GM18511 (cell line): Measurements from ENCODE around the gene SCMH1.
"Not testable (repeated sequence)": the region's sequence is repeated elsewhere in the genome, so short reads cannot be mapped to it uniquely, and the experiment has no call there.

Source experiments
- ATAC-seq: cut with Tn5 transposase; IDR thresholded peaks from one replicate; pipeline ENCODE4 v1.9.1; 2021; ENCODE audit warnings: mild to moderate bottlenecking, moderate library complexity; ENCODE audit not compliant: unreplicated experiment

The SCMH1 gene

DNA sequence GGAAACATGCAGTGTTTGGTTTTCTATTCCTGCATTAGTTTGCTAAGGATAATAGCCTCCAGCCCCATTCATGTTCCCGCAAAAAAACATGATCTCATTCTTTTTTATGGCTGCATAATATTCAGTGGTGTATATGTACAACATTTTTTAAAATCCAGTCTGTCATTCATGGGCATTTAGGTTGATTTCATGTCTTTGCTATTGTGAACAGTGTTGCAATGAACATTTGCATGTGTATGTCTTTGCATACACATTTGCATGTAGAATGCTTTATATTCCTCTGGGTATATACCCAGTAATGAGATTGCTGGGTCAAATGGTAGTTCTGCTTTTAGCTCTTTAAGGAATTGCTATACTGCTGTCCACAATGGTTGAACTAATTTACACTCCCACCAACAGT lies 9.0 kb upstream of the SCMH1 start:
- ATAC-seq, result not testable (repeated sequence)

DNA sequence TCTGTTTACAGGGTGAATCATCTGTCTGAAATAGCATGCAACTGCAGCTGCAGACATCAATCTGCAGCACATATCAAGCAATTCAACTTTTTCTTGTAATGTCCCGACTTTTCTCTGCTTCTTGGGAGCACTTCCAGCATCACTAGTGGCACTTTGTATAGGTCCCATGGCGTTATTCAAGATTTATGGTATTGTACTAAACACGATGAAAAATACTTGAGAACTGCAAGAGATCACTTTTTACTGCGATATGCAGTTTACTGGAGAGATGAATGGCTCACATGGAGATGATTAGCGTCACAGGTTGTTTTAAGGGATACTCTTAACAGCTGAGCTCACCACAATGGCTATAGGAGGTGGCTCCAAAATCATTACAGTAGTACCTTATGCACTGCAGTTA lies 7.2 kb upstream of the SCMH1 start:
- ATAC-seq, result no peak

DNA sequence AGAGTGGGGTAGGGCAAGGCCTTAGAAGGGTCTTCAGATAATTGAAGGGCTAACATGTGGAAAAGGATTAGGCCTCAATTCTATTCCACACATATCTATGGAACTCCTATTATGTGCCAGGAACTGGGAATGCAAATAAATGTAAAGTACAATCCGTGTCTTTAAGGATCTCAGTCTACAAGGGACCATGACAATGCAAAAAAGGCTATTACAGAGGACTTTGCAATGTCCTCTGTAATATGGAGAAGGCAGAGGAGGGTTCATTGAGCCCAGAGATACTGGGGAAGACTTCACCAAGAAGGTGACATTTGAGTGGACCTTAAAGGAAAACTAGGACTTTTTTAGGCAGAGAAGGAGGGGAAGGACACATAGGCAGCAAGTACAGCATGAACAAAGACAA lies 4.5 kb upstream of the SCMH1 start:
- no peak for ATAC-seq

DNA sequence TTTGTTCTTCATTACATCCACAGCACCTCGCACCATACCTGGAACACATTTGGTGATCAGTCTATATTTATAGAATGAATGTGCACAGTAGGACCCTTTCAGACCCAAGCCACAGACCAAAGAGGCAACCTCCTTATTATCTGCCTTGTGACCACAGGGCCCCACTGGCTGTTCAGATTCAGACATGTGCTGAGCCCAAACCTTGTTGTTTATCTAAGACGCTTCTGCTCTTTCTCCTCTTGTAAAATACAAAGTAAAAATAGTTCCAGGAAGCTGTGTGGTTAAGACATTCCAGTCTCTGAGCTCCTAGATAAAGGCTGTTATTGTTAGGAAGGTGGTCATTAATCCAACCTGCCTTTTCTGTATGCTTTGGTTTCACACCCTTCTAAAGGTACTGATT lies 3.6 kb upstream of the SCMH1 start:
- ATAC-seq, result no peak

DNA sequence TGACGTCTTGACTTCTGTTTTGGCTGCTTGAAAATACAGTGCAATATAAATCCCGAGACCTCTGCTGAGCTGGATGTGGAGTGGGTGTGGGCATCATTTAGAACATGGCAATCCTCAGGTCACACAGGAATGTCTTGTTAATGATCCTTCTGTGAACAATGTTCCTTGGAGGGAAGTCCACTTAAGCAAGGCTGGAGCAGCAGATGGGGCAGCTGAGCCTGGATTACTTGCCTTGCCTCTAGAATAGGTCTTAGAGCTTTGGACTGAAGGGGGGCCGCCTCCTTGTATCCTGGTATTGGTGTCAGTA lies 926 bp upstream of the SCMH1 start:
- no peak for ATAC-seq

DNA sequence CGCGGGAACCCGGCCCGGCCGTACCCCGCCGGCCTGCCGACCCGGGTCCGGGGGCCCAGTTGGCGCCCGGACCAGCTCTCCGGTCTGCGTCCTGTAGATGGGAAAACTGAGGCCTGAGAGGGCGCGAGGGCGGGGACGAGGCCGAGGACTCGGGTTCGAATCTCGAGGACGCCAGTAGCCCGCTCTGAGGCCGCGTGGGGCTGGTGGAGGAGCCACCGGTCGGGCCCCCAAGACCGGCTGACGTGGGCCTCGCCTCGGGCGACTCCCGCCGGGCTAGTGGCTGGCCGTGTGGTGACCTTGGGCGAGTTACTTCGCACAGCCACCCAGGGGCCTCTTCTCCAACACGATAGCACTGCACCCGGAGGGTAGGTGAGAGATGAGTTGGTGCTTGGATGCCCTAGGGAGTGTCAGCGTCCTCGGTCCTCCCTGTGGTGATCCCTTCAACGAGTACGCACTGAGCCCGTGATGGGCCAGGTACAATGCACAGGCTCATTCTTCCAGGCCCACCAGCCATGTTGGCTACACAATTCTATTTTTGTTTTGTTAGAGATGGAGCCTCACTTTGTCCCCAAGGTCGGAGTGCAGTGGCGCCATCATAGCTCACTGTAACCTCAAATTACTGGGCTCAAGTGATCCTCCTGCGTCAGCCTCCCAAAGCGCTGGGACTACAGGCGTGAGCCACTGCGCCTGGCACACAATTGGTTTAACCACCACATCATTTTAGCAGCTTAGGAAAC lies 404 bp upstream of the SCMH1 start:
- peak; percentile 17 for ATAC-seq

DNA sequence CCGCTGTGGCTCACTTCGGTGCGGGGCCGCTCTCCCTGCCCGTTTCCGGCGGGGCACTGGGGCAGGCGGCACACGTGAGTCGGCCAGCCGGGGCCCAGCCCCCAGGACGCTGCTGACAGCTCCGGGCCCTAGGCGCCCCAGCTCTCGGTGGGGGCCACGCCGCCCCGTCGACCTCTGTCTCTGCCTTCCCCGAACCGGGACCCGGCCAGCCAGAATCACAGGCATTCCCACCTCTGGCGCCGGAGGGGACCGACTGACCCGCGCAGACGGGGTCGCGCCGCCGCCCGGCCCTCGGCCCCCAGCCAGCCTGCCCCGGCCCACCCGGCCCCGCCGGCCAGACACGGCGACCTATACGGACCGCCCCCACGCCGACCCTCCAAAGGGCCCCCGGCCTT lies 755 bp downstream of the SCMH1 start:
- peak; percentile 68 for ATAC-seq

DNA sequence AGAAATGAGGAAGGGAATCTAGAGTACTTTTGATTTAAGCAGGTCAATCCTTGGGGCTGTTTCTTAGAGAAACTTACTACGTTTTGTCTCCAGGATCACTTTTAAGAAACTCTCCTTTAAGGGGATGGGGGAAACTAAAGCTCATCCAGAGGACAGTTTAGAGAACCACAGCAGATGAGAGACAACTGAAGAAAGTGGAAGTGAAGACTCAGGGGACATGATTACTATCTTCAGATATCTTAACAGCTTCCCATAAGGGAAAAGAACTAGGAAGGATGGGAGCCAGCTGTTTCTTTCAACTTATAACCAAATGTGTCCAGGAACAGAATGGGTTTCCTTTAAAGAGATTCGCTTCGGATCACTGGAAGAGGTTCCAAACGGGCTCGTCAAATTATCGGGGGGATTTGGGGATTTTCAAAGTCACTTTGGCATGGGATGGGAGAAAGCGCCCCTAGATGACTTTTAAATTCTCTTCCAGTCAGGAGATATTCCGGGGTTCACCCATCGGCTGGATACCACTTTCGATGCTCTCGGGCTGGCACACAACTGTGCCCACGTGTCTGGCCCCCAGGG lies 1.2 kb downstream of the SCMH1 start:
- ATAC-seq, result no peak

DNA sequence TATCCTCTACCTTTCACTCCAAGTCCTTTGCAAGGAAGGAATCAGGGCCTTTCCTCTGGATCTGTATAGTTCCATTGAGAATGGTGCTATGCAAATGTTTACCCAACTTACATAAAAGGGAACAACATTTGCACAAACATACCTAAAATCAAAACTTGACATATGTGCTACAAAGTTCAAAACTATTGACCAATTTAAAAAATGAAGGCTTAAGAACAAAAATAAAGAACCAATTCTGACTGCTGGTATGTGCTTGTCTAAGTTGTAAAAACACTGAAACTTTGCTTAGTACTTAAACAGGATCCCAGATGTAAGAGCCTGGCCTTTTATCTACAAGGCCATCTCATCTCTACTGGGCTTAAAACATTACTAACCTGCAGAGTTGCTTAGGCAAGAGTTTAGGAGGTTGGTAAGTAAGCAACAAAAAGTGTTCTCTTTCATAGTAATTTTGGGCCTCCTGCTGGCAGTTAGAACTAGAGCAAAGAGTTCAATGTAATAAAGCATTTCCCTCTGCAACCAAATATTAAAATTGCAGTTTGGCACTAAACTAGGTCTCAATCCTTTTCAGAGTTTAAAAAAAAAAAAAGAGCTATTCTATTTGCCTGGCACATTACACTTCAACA lies 2.0 kb downstream of the SCMH1 start:
- ATAC-seq, result no peak

DNA sequence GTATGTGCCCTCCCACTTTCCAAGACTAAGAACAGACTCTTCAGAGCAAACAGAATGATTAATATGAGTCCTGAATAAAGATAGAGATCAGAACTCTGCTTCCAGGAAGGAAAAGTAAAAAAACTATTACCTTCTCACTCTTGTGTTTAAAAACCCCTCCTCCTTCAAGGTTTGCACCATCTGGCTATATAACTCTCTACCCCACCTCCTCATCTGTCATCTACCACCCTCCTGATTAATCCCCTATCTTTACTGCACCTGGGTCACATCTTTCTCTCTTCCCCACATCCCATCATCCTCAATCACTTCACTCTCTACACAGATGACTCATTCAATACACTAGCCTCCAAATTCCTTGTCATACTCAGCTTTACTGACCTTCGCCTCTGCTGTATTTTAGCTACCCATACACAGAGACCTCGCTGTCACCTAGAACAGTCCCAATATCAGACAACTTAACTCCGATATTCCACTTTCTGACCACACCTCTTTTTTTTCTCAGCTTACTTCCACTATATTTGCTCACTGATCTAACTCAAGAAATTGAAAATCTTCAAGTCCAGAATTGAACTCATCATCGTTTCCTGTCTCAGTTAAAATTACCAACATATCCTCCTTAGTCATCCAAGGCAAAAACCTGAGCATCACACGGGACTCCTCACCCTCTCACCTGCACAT lies 3.7 kb downstream of the SCMH1 start:
- ATAC-seq, result no peak

DNA sequence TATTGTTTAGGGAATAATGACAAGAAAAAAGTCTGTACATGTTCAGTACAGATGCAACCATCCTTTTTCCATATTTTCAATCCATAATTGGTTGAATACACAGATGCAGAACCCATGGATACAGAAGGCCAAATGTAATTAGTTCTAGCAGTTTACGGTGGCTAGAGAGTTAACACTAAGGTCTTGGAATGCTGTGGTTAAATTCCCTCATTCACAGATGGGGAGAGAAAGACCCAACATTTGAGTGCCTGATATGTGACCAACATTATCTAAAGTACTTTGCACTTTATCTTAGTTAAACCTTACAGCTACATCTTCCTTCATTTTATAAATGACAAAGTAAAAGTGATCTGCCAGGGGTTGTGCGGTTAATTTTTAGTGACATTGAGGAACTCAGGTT lies 5.3 kb downstream of the SCMH1 start:
- no peak for ATAC-seq

DNA sequence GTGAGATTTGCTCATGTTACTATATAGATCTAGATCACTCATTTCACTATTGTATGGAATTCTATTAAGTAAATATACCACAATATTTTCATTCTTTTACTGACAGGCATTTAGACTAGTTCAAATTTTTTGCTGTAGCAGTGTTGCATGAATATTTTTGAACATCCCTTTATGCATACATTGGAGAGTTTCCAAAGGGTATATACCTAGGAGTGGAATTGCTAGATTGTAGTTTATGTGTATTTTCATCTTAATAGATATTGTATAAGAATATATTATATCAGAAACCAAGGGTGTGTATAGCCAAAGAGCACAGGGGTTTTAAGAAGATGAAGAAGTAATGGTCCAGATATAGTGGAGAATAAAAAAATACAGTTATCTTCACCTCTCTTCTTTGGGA lies 6.2 kb downstream of the SCMH1 start:
- ATAC-seq, result no peak

DNA sequence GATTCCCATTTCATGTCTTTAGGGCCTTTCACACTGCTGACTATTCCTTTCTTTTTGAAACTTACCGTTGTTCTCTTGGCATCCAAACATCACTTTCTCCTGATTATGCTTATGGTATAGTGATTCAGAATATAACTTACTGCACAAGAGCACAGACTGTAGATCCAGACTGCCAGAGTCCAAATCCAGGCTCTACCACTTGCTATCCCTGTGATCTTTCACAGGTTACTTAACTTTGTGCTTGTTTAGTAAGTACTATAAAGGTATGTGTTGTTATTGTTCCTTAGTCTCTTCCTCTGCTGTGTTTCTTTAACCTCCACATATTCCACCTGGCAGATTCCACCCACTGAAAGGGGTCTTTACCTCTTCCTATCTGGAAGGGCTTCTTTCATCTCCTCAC lies 8.4 kb downstream of the SCMH1 start:
- no peak for ATAC-seq

DNA sequence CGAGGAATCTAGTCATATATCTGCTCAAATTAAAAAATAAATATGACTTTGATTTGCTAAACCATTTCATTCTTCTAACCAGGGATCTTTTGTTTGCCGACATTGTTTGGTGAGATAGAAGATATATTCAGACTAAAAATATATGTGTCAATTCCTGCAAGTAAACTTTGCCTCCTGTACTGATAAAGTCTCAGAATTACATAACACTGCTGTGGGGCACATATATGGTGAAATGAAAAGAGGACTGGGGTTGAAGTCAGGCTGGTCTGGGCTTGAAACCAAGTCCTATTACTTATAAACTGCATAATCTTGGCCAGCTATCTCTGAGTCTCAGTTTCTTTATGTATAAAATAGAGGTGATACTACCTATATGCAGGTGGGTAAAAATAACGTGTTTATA lies 9.8 kb downstream of the SCMH1 start:
- no peak for ATAC-seq

DNA sequence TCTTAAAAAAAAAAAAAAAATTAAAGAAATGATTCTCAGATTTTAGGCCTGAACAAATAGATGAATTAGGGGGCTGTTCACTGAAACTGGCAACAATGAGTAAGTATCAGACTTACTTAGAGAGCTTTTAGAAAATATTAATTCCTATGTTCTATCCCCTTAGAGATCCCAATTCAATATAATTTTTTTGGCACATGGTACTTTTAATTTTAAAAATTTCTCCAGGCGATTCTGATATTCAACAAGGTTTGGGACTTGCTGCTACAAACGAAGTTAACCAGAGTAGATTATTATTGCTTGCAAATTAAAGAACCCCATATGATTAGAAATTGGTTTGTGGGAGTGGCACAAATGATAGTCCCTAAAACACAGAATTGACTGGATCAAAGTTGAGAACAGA lies 11.4 kb downstream of the SCMH1 start:
- no peak for ATAC-seq

DNA sequence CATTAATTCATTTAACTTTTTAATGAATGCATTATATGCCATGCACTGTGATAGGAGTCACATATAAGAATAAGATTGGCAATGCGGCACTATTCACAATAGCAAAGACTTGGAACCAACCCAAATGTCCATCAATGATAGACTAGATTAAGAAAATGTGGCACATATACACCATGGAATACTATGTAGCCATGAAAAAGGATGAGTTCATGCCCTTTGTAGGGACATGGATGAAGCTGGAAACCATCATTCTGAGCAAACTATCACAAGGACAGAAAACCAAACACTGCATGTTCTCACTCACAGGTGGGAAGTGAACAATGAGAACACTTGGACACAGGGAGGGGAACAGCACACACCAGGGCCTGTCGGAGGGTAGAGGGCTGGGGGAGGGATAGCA lies 12.9 kb downstream of the SCMH1 start:
- ATAC-seq, result not testable (repeated sequence)

DNA sequence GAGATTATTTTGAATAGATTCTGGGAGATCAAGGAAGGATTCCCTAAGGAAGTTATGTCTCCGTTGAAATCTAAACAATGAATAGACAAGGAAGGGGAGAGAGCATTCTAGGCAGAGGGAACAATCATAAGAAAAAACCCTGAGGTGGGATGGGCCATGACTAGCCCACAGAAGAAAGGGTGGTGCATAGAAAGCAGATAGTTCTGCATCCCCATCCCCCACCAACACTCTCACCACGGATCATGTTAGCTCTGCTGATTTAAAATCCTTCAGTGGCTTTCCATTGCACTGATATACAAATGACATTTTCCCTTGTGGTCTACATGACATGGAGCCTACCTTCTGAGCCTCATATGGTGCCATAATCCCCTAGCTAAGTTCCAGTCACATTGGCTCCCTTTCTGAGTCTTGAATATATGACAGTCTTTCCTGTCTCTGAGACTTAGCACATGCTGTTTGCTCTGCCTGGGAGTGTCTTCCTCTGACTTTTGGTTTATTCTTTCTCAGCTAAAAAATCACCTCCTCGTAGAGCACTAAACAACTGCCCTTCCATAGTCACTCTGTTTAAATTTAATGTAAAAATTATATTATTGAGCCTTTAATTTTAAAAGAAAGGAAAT lies 15.2 kb downstream of the SCMH1 start:
- ATAC-seq, result no peak

DNA sequence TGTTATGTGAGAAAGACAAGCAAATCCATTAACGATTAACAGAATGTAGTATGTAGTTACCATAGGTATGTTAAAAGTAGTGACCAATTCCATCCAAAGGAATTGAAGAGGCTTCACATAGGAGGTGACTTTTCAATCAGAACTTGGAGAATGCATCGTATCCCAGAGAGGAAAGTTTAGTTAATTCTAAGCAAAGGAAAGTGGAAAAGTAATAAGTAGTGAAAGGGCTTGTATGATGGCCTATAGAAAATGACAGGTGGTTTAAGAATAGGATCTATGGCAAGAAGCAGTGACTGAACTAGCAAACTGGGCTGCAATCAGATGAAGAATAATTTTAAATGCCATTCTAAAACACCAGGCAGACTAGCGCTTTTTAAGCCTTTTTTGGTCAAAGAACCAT lies 16.6 kb downstream of the SCMH1 start:
- no peak for ATAC-seq

DNA sequence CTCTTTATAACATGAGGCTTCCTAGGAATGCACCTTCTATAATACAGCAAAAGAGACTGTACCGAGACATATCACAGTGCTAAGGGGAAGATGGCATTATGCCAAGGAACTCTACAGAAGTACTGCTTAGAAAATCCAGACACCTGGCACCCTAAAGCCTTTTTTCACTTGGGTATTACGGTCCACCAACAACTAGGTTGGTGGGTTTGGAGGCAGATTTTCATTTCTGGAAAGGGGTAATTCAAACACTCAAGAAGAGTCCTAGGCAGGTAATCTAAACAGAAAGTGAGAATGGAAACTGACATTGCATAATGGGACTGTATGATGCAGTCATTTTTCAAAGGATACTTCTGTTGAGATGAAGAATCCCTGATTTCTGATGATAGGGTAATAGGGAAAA lies 19.6 kb downstream of the SCMH1 start:
- ATAC-seq, result no peak

DNA sequence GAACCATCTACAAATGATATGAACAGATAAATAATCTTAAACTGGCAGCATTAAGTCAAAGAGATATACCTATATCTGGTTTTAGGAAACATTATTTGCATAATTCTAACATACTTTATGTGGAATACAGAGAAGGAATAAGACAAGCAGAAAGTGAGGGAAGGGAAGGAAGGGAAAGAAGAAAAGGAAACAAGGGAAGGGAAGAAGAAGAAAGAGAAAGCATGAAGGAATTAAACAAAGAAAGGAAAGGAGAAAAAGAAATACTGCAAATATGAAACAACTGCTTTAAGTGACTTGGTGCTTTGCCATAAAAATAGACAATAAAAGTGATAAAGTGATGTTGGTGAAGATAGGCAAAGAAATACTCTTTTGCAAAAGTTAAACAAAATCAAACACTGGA lies 20.1 kb downstream of the SCMH1 start:
- ATAC-seq, result no peak

DNA sequence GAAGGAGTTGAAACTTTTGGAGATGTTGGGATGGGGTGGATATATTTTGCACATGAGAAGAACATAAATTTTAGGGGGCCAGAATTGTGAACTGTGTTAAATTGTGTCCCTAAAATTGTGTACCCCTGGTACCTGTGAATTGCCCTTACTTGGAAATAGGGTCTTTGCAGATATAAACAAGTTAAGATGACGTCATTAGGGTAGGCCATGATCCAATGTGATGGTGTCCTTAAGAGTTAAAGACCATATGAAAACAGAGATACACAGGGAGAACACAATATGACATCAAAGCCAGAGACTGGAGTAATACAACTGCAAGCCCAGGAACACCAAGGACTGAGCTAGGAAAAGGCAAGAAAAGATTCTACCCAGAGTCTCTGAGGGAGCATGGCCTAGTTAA lies 24.0 kb downstream of the SCMH1 start:
- ATAC-seq, result no peak

DNA sequence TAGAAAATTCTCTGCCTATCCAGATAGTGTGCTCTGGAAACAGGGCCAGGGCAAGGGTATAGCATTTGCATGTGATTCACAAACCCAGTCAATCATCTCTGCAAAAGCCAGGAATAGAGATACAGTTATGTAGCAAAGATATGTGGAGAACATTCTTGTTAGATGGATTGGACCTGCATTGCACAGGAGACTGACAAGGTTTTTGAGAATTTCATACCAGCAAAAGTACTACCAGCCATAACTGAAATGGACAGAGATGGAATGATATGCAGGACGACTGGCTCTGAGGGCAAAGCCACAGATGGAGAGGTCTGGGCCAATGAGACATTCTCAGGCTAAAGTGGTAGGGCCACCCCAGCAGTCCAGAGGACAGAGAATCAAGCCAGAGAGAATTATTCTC lies 24.7 kb downstream of the SCMH1 start:
- ATAC-seq, result no peak
